MM.1S (cell line): ENCODE measurements around the gene DUSP18.

ENCODE experiments used
- DNase-seq: peaks from one replicate; pipeline ENCODE4 v3.0.0-alpha.2; 2015
- H2AFZ ChIP-seq: fragments of 300-600 bp; sonication (generic); 2 replicates; pipeline ENCODE4 v1.6.0; 2016; ENCODE audit warnings: antibody characterized with exemption, low read length
- H3F3A ChIP-seq: fragments of 300-600 bp; sonication (generic); 2 replicates; pipeline ENCODE4 v1.6.1; 2016; ENCODE audit warnings: mild to moderate bottlenecking, antibody characterized with exemption, low read length, moderate library complexity, mixed read lengths; ENCODE audit not compliant: insufficient read depth
- H3K27ac ChIP-seq: fragments of 300-600 bp; sonication (generic); 2 replicates; pipeline ENCODE4 v1.5.1; 2016; ENCODE audit warnings: mild to moderate bottlenecking, low read length
- H3K27me3 ChIP-seq: fragments of 300-600 bp; sonication (generic); replicated peaks from 2 replicates; pipeline ENCODE4 v1.6.0; 2016; ENCODE audit warnings: low read length; ENCODE audit not compliant: insufficient read depth
- H3K36me3 ChIP-seq: fragments of 300-600 bp; sonication (generic); replicated peaks from 2 replicates; pipeline ENCODE4 v1.6.1; 2016; ENCODE audit warnings: mild to moderate bottlenecking, low read length, mixed read lengths; ENCODE audit not compliant: insufficient read depth
- H3K4me1 ChIP-seq: fragments of 300-600 bp; sonication (generic); 2 replicates; pipeline ENCODE4 v1.6.1; 2016; ENCODE audit warnings: low read length, mixed read lengths
- H3K4me2 ChIP-seq: fragments of 300-600 bp; sonication (generic); 2 replicates; pipeline ENCODE4 v1.6.0; 2016; ENCODE audit warnings: low read depth, low read length
- H3K4me3 ChIP-seq: fragments of 300-600 bp; sonication (generic); 2 replicates; pipeline ENCODE4 v1.5.1; 2016; ENCODE audit warnings: low read length, mixed read lengths
- H3K79me2 ChIP-seq: fragments of 300-600 bp; sonication (generic); 2 replicates; pipeline ENCODE4 v1.6.1; 2016; ENCODE audit warnings: mixed run types, low read length, mixed read lengths
- H3K9ac ChIP-seq: fragments of 300-600 bp; sonication (generic); 2 replicates; pipeline ENCODE4 v1.6.1; 2016; ENCODE audit warnings: low read length, mixed read lengths
- H3K9me2 ChIP-seq: fragments of 300-600 bp; sonication (generic); replicated peaks from 2 replicates; pipeline ENCODE4 v1.6.1; 2016; ENCODE audit warnings: mild to moderate bottlenecking, low read length, mixed read lengths; ENCODE audit not compliant: insufficient read depth
- H3K9me3 ChIP-seq: fragments of 300-600 bp; sonication (generic); replicated peaks from 2 replicates; pipeline ENCODE4 v1.6.1; 2016; ENCODE audit warnings: mild to moderate bottlenecking, low read length, mixed read lengths; ENCODE audit not compliant: insufficient read depth
- H4K20me1 ChIP-seq: fragments of 300-600 bp; sonication (generic); 2 replicates; pipeline ENCODE4 v1.6.1; 2016; ENCODE audit warnings: mild to moderate bottlenecking, low read length, moderate library complexity, mixed read lengths; ENCODE audit not compliant: insufficient read depth
- EZH2 ChIP-seq: fragments of 300-600 bp; sonication (generic); optimal IDR thresholded peaks from 2 replicates; pipeline ENCODE3; 2017; ENCODE audit warnings: low read depth, mild to moderate bottlenecking, antibody characterized with exemption, low read length, mixed read lengths
- EZH2phosphoT487 ChIP-seq: fragments of 300-600 bp; sonication (generic); IDR thresholded peaks from 2 replicates; pipeline ENCODE4 v1.6.1; 2018; ENCODE audit warnings: antibody characterized with exemption, low read length
- TF ChIP-seq, protein P1 (sequence below): fragments of 300-600 bp; sonication (generic); IDR thresholded peaks from 2 replicates; pipeline ENCODE4 v1.5.1; 2016; ENCODE audit warnings: antibody characterized with exemption, low read length, mixed read lengths

Gene DUSP18

GRCh38 chr22:30643055-30643875, 24.4 kb downstream of the DUSP18 start:
- Histone ChIP-seq H3K9me2 (no peaks in the 10 kb centered on the region), H3K4me3 (no peak overlapping the region), H3K27ac (no peak overlapping the region), H3K4me1 (no peaks in the 10 kb centered on the region), H2AFZ (no peak overlapping the region), H3K4me2 (no peak overlapping the region), H3F3A (no peaks in the 10 kb centered on the region), H4K20me1 (no peaks in the 10 kb centered on the region), H3K9ac (no peak overlapping the region), H3K27me3 (no peaks in the 10 kb centered on the region), H3K79me2 (no peaks in the 10 kb centered on the region), H3K36me3 (no peaks in the 10 kb centered on the region), H3K9me3 (no peaks in the 10 kb centered on the region)
- TF ChIP-seq EZH2 (no peak), EZH2phosphoT487 (no peak)
- TF ChIP-seq, protein P1, sequence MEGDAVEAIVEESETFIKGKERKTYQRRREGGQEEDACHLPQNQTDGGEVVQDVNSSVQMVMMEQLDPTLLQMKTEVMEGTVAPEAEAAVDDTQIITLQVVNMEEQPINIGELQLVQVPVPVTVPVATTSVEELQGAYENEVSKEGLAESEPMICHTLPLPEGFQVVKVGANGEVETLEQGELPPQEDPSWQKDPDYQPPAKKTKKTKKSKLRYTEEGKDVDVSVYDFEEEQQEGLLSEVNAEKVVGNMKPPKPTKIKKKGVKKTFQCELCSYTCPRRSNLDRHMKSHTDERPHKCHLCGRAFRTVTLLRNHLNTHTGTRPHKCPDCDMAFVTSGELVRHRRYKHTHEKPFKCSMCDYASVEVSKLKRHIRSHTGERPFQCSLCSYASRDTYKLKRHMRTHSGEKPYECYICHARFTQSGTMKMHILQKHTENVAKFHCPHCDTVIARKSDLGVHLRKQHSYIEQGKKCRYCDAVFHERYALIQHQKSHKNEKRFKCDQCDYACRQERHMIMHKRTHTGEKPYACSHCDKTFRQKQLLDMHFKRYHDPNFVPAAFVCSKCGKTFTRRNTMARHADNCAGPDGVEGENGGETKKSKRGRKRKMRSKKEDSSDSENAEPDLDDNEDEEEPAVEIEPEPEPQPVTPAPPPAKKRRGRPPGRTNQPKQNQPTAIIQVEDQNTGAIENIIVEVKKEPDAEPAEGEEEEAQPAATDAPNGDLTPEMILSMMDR: no peak
- no peak for DNase-seq

DNA sequence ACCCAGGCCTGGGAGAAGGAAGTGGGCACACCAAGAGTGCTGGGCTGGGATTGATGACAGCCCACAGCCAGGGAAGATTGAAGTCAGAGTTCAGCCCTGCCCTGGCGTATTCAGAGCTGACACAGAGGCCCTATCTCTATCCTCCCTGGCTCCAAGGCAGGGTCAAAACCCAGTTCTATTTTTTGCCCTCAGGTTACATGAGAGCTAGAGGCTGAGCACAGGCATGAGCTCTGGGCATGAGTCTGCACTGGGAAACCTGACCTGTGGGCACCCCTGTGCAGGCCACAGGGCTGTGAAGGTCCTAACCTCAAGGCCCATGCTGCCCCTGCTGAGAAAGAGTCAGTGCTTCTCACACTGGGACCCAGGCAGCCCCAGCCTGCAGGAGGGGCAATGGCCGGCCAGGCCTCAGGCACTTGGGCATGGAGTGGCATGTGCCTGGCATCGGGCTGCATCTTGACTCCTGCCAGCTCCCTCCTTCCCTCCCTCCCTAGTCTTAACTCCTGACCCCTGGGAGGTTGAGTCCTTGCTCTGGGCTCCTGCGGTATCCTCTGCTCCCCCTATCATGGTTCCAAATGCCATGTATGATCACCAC, 26.7 kb downstream of the DUSP18 start:
- Histone ChIP-seq H3K27me3 (no peaks in the 10 kb centered on the region), H3K9me3 (no peaks in the 10 kb centered on the region), H3K4me1 (peaks cover 6% of the 10 kb centered on the region), H3K36me3 (no peaks in the 10 kb centered on the region), H3K4me3 (no peak overlapping the region), H3K9ac (no peak overlapping the region), H3K4me2 (no peak overlapping the region), H3F3A (no peaks in the 10 kb centered on the region), H3K79me2 (no peaks in the 10 kb centered on the region), H4K20me1 (no peaks in the 10 kb centered on the region), H3K27ac (no peak overlapping the region), H2AFZ (no peak overlapping the region), H3K9me2 (no peaks in the 10 kb centered on the region)
- no peak for DNase-seq
- TF ChIP-seq EZH2phosphoT487 (no peak), EZH2 (no peak)
- TF ChIP-seq, protein P1: no peak

GRCh38 chr22:30640361-30640760, 27.3 kb downstream of the DUSP18 start:
- Histone ChIP-seq H3K9me3 (no peaks in the 10 kb centered on the region), H3K27ac (no peak overlapping the region), H3F3A (no peaks in the 10 kb centered on the region), H3K4me3 (no peak overlapping the region), H3K79me2 (no peaks in the 10 kb centered on the region), H3K27me3 (no peaks in the 10 kb centered on the region), H3K36me3 (no peaks in the 10 kb centered on the region), H3K4me2 (no peak overlapping the region), H3K9me2 (no peaks in the 10 kb centered on the region), H3K9ac (no peak overlapping the region), H4K20me1 (no peaks in the 10 kb centered on the region), H2AFZ (no peak overlapping the region), H3K4me1 (peaks cover 7% of the 10 kb centered on the region)
- TF ChIP-seq EZH2phosphoT487 (no peak), EZH2 (no peak)
- TF ChIP-seq, protein P1: no peak
- DNase-seq: no peak
